Osteocyte (in vitro differentiated cells): ENCODE data around the gene CD63. TPM values are rescaled to one million over a fixed set of nuclear protein-coding genes. Genes with fewer than 3 reads are reported as not detected.

Experiments
- DNase-seq: peaks from one replicate; pipeline ENCODE4 v3.0.0; 2021; ENCODE audit warnings: mixed read lengths; ENCODE audit not compliant: unreplicated experiment; ENCODE audit errors: extremely low spot score
- H3K27ac Mint-ChIP-seq: one replicate; pipeline ENCODE4 v1.8.0; 2021; ENCODE audit warnings: mild to moderate bottlenecking, mixed read lengths; ENCODE audit not compliant: unreplicated experiment
- H3K27me3 Mint-ChIP-seq: one replicate; pipeline ENCODE4 v1.8.0; 2021; ENCODE audit warnings: mixed read lengths; ENCODE audit not compliant: unreplicated experiment
- H3K36me3 Mint-ChIP-seq: one replicate; pipeline ENCODE4 v1.8.0; 2021; ENCODE audit warnings: mixed read lengths; ENCODE audit not compliant: unreplicated experiment
- H3K4me1 Mint-ChIP-seq: one replicate; pipeline ENCODE4 v1.8.0; 2021; ENCODE audit warnings: mixed read lengths; ENCODE audit not compliant: unreplicated experiment
- H3K4me3 Mint-ChIP-seq: one replicate; pipeline ENCODE4 v1.8.0; 2021; ENCODE audit warnings: mild to moderate bottlenecking, moderate library complexity, mixed read lengths; ENCODE audit not compliant: unreplicated experiment
- H3K9me3 Mint-ChIP-seq: one replicate; pipeline ENCODE4 v1.8.0; 2021; ENCODE audit warnings: mixed read lengths; ENCODE audit not compliant: unreplicated experiment
- CTCF ChIP-seq: fragments of 200-600 bp; sonication (generic); IDR thresholded peaks from 2 replicates; pipeline ENCODE4 v1.5.0; 2021; ENCODE audit warnings: antibody characterized with exemption, mild to moderate bottlenecking, moderate library complexity
- total RNA-seq: library from RNA; stranded (reverse); gene quantifications from 2 replicates; pipeline ENCODE4 v1.2.1, GENCODE V29; 2021

CD63 gene
- total RNA-seq, 1 donor from 2014 or later: 1,511 TPM

- Mint-ChIP-seq H3K36me3 (no peaks in the 10 kb centered on the region), H3K27ac (no peak overlapping the region), H3K4me3 (no peak overlapping the region), H3K9me3 (no peaks in the 10 kb centered on the region), H3K4me1 (peaks cover 5% of the 10 kb centered on the region), H3K27me3 (peaks cover 11% of the 10 kb centered on the region)
- TF ChIP-seq CTCF: no peak
- no peak for DNase-seq
Measured at GRCh38 chr12:55686366-55687010, 42.3 kb downstream of the CD63 start.

GRCh38 chr12:55685671-55686070 lies 43.1 kb downstream of the CD63 start:
- TF ChIP-seq CTCF: no peak
- H3K4me3 Mint-ChIP-seq: no peak overlapping the region
- H3K9me3 Mint-ChIP-seq: no peaks in the 10 kb centered on the region
- peaks cover 16% of the 10 kb centered on the region for H3K27me3 Mint-ChIP-seq
- DNase-seq: no peak
- peaks cover 12% of the 10 kb centered on the region for H3K4me1 Mint-ChIP-seq
- H3K36me3 Mint-ChIP-seq: no peaks in the 10 kb centered on the region
- H3K27ac Mint-ChIP-seq: no peak overlapping the region

- TF ChIP-seq CTCF: no peak
- H3K4me3 Mint-ChIP-seq: no peak overlapping the region
- peaks cover 12% of the 10 kb centered on the region for H3K4me1 Mint-ChIP-seq
- H3K27me3 Mint-ChIP-seq: peaks cover 18% of the 10 kb centered on the region
- H3K9me3 Mint-ChIP-seq: no peaks in the 10 kb centered on the region
- no peaks in the 10 kb centered on the region for H3K36me3 Mint-ChIP-seq
- H3K27ac Mint-ChIP-seq: no peak overlapping the region
- DNase-seq: no peak
Measured at GRCh38 chr12:55684761-55685370, 43.9 kb downstream of the CD63 start.

- H3K4me1 Mint-ChIP-seq: peaks cover 12% of the 10 kb centered on the region
- no peak for TF ChIP-seq CTCF
- peaks cover 26% of the 10 kb centered on the region for H3K27me3 Mint-ChIP-seq
- no peak for DNase-seq
- no peak overlapping the region for H3K27ac Mint-ChIP-seq
- H3K9me3 Mint-ChIP-seq: no peaks in the 10 kb centered on the region
- no peaks in the 10 kb centered on the region for H3K36me3 Mint-ChIP-seq
- H3K4me3 Mint-ChIP-seq: no peak overlapping the region
Measured at GRCh38 chr12:55683676-55684075, 45.1 kb downstream of the CD63 start.

- Mint-ChIP-seq H3K9me3 (no peaks in the 10 kb centered on the region), H3K4me1 (peaks cover 12% of the 10 kb centered on the region)
Measured at GRCh38 chr12:55682087-55682796, 46.6 kb downstream of the CD63 start.

More at GRCh38 chr12:55682087-55682796, 46.6 kb downstream of the CD63 start:
- H3K36me3 Mint-ChIP-seq: no peaks in the 10 kb centered on the region
- H3K27ac Mint-ChIP-seq: no peak overlapping the region
- no peak for DNase-seq
- no peak overlapping the region for H3K4me3 Mint-ChIP-seq
- no peak for TF ChIP-seq CTCF
- peaks cover 26% of the 10 kb centered on the region for H3K27me3 Mint-ChIP-seq
